H1 (cell line): ENCODE data around the gene APOBEC2. TPM values are rescaled to one million over a fixed set of nuclear protein-coding genes. Genes with fewer than 3 reads are reported as not detected.

Experiments
- CTCF ChIA-PET: fragments of 300-600 bp; sonication (Branson Sonifier 250); formaldehyde crosslinking; loops from one replicate; lab custom pipeline; 2021; ENCODE audit not compliant: partially characterized antibody; lab: Charles Lee
- POLR2A ChIA-PET: fragments of 300-600 bp; sonication (Branson Sonifier 250); formaldehyde crosslinking; loops from one replicate; lab custom pipeline; 2021; ENCODE audit warnings: inconsistent platforms; ENCODE audit not compliant: partially characterized antibody; lab: Charles Lee
- DNase-seq, 2 experiments: peaks; one replicate each; pipeline versions ENCODE4 v3.0.0 to v3.0.0-alpha.2; 2010 to 2022; ENCODE audit warnings: low spot score in 2 of 2, low read depth in 1 of 2, mixed read lengths in 1 of 2
- FAIRE-seq: peaks from 2 replicates; lab custom pipeline; 2011; peaks lifted over from hg19 to GRCh38; lab: Jason Lieb, UNC
- H2AFZ ChIP-seq: 2 replicates; pipeline ENCODE4 v1.8.1; 2012; ENCODE audit warnings: low read length, inconsistent platforms
- H2AK5ac ChIP-seq: 2 replicates; pipeline ENCODE4 v1.6.1; 2013; ENCODE audit warnings: low read depth, low read length
- H2BK120ac ChIP-seq: replicated peaks from 2 replicates; pipeline ENCODE3; 2013; ENCODE audit warnings: low read depth, low read length, inconsistent platforms
- H2BK12ac ChIP-seq: 2 replicates; pipeline ENCODE4 v1.6.1; 2013; ENCODE audit warnings: low read depth, low read length
- H2BK15ac ChIP-seq: 2 replicates; pipeline ENCODE4 v1.6.1; 2013; ENCODE audit warnings: low read length
- H2BK20ac ChIP-seq: 2 replicates; pipeline ENCODE4 v1.6.1; 2013; ENCODE audit warnings: low read length
- H2BK5ac ChIP-seq: 2 replicates; pipeline ENCODE4 v1.6.1; 2013; ENCODE audit warnings: low read depth, low read length
- H3K14ac ChIP-seq: 2 replicates; pipeline ENCODE4 v1.6.1; 2013; ENCODE audit warnings: inconsistent platforms; ENCODE audit not compliant: insufficient read length
- H3K18ac ChIP-seq: 2 replicates; pipeline ENCODE4 v1.6.1; 2013; ENCODE audit warnings: low read length; ENCODE audit errors: extremely low read depth
- H3K23ac ChIP-seq: 2 replicates; pipeline ENCODE4 v1.6.1; 2013; ENCODE audit warnings: inconsistent platforms; ENCODE audit not compliant: insufficient read length
- H3K23me2 ChIP-seq: 2 replicates; pipeline ENCODE4 v1.6.1; 2013; ENCODE audit warnings: low read depth, low read length
- H3K27ac ChIP-seq: 2 replicates; pipeline ENCODE4 v1.6.1; 2011; ENCODE audit warnings: low read depth, low read length, inconsistent platforms
- H3K27me3 ChIP-seq, 4 experiments: replicated peaks in 1 of 4; 1 replicate in 1 of 4; 2 replicates in 3 of 4; pipeline versions ENCODE4 v1.6.1 to v1.8.1; 2011 to 2013; ENCODE audit warnings: low read length in 3 of 4, mild to moderate bottlenecking in 3 of 4, inconsistent platforms in 2 of 4, mixed read lengths in 2 of 4, moderate library complexity in 1 of 4; ENCODE audit not compliant: control insufficient read depth in 3 of 4, insufficient read depth in 3 of 4; ENCODE audit errors: extremely low read depth in 1 of 4
- H3K36me3 ChIP-seq, 4 experiments: 2 replicates each; pipeline versions ENCODE4 v1.6.1 to v1.8.1; 2011 to 2013; ENCODE audit warnings: mild to moderate bottlenecking in 4 of 4, low read length in 3 of 4, moderate library complexity in 2 of 4, control low read depth in 1 of 4, inconsistent platforms in 1 of 4; ENCODE audit not compliant: insufficient read depth in 4 of 4, control insufficient read depth in 2 of 4
- H3K4ac ChIP-seq: replicated peaks from 2 replicates; pipeline ENCODE3; 2013; ENCODE audit warnings: low read length, low read depth, mixed read lengths, inconsistent platforms; ENCODE audit not compliant: insufficient read length
- H3K4me1 ChIP-seq, 4 experiments: replicated peaks in 1 of 4; 1 replicate in 1 of 4; 2 replicates in 3 of 4; pipeline versions ENCODE4 v1.6.1 to v1.8.1; 2011 to 2013; ENCODE audit warnings: low read length in 3 of 4, inconsistent platforms in 2 of 4, mixed read lengths in 1 of 4; ENCODE audit not compliant: insufficient read depth in 4 of 4, control insufficient read depth in 3 of 4
- H3K4me2 ChIP-seq, 2 experiments: 2 replicates each; pipeline versions ENCODE4 v1.6.1 to v1.8.1; 2011 to 2013; ENCODE audit warnings: low read depth in 2 of 2, low read length in 2 of 2, control low read depth in 1 of 2, inconsistent platforms in 1 of 2, mild to moderate bottlenecking in 1 of 2; ENCODE audit not compliant: insufficient read depth in 1 of 2
- H3K4me3 ChIP-seq, 4 experiments: fragments of 200-600, 300-600 bp in 1 of 4; sonication (generic), shearing (Covaris generic), sonication (Bioruptor Twin) in 1 of 4; 2 replicates each; pipeline versions ENCODE4 v1.5.1 to v1.8.1; 2011 to 2016; ENCODE audit warnings: low read length in 4 of 4, low read depth in 3 of 4, control low read depth in 2 of 4, inconsistent platforms in 2 of 4, mild to moderate bottlenecking in 2 of 4, mixed read lengths in 1 of 4, moderate library complexity in 1 of 4; ENCODE audit not compliant: insufficient read depth in 2 of 4; ENCODE audit errors: extremely low read depth in 1 of 4
- H3K56ac ChIP-seq: replicated peaks from 2 replicates; pipeline ENCODE3; 2013; ENCODE audit warnings: low read depth, mild to moderate bottlenecking, mixed read lengths, low read length, inconsistent platforms; ENCODE audit not compliant: insufficient read length
- H3K79me1 ChIP-seq: 2 replicates; pipeline ENCODE4 v1.6.1; 2013; ENCODE audit warnings: low read depth, low read length, control low read depth
- H3K79me2 ChIP-seq, 2 experiments: 2 replicates each; pipeline versions ENCODE4 v1.6.1 to v1.8.1; 2012 to 2013; ENCODE audit warnings: low read length in 2 of 2, mild to moderate bottlenecking in 2 of 2, inconsistent platforms in 1 of 2; ENCODE audit not compliant: insufficient read depth in 2 of 2, control insufficient read depth in 1 of 2
- H3K9ac ChIP-seq, 4 experiments: replicated peaks in 1 of 4; 1 replicate in 1 of 4; 2 replicates in 3 of 4; pipeline versions ENCODE4 v1.6.1 to v1.8.1; 2011 to 2013; ENCODE audit warnings: low read depth in 3 of 4, low read length in 3 of 4, control low read depth in 2 of 4, mild to moderate bottlenecking in 2 of 4, moderate library complexity in 2 of 4, inconsistent platforms in 1 of 4; ENCODE audit errors: extremely low read depth in 1 of 4
- H3K9me3 ChIP-seq, 2 experiments: 2 replicates each; pipeline versions ENCODE4 v1.6.1 to v1.8.1; 2012 to 2013; ENCODE audit warnings: mild to moderate bottlenecking in 2 of 2, moderate library complexity in 2 of 2, control low read depth in 1 of 2, inconsistent platforms in 1 of 2, low read depth in 1 of 2, low read length in 1 of 2, mixed read lengths in 1 of 2; ENCODE audit not compliant: insufficient read depth in 2 of 2
- H4K20me1 ChIP-seq, 2 experiments: replicated peaks in 1 of 2; 2 replicates each; pipeline versions ENCODE3 to v1.8.1; 2011 to 2013; ENCODE audit warnings: inconsistent platforms in 2 of 2, low read length in 2 of 2, mild to moderate bottlenecking in 1 of 2; ENCODE audit not compliant: insufficient read depth in 2 of 2, control insufficient read depth in 1 of 2
- H4K5ac ChIP-seq: 2 replicates; pipeline ENCODE4 v1.6.1; 2013; ENCODE audit warnings: low read length, low read depth, mixed read lengths, inconsistent platforms; ENCODE audit not compliant: insufficient read length
- H4K8ac ChIP-seq: 2 replicates; pipeline ENCODE4 v1.8.0; 2013; ENCODE audit warnings: mild to moderate bottlenecking, moderate library complexity, low read length, inconsistent platforms; ENCODE audit not compliant: insufficient read depth; ENCODE audit errors: extremely low read depth
- H4K91ac ChIP-seq: replicated peaks from 2 replicates; pipeline ENCODE3; 2013; ENCODE audit warnings: low read length, mixed read lengths, inconsistent platforms; ENCODE audit not compliant: insufficient read length
- CTCF ChIP-seq, 3 experiments: IDR thresholded peaks; 1 replicate in 2 of 3; 2 replicates in 1 of 3; pipeline versions ENCODE4 v1.5.1 to v1.6.1; 2011; ENCODE audit warnings: low read length in 3 of 3, mild to moderate bottlenecking in 3 of 3, inconsistent platforms in 2 of 3, low read depth in 1 of 3, moderate library complexity in 1 of 3; ENCODE audit not compliant: insufficient read depth in 1 of 3; ENCODE audit errors: control extremely low read depth in 1 of 3
- KDM1A ChIP-seq: fragments of 200-600, 300-600 bp; sonication (generic); IDR thresholded peaks from 2 replicates; pipeline ENCODE4 v1.7.1; 2016; ENCODE audit warnings: mild to moderate bottlenecking, low read length, borderline replicate concordance
- SP4 ChIP-seq: IDR thresholded peaks from 2 replicates; pipeline ENCODE4 v1.6.1; 2012; ENCODE audit warnings: low read length, inconsistent platforms
- WGBS, 2 experiments: shearing (Covaris generic) in 1 of 2; methylation state at CpG; one replicate each; pipeline versions ENCODE4 v1.1.6 to v1.1.7; 2013 to 2015; ENCODE audit warnings: low lambda C conversion rate in 2 of 2, mixed read lengths in 2 of 2, inconsistent platforms in 1 of 2, low coverage in 1 of 2, missing lambda C conversion rate in 1 of 2; ENCODE audit not compliant: insufficient replicate concordance in 2 of 2, insufficient coverage in 1 of 2, insufficient read length in 1 of 2; ENCODE audit errors: extremely low coverage in 1 of 2, missing lambda C conversion rate in 1 of 2; 5-methylcytosine and 5-hydroxymethylcytosine counted together
- polyA plus RNA-seq, 7 experiments: library from polyadenylated mRNA; depleted of rRNA in 3 of 7; stranded (reverse) in 5 of 7; unstranded in 2 of 7; fragments of >200 nt in 5 of 7; fragments of 200-250 nt in 2 of 7; gene quantifications; 1 replicate in 5 of 7; 2 replicates in 1 of 7; 4 replicates in 1 of 7; pipeline versions ENCODE4 v1.2.1 to v1.2.3, GENCODE V29; 2011 to 2013; ENCODE audit warnings: missing spikeins in 2 of 7, mixed read lengths in 2 of 7
- total RNA-seq: library from RNA; stranded (reverse); fragmentation: NEBNext Ultra II Directional; extraction: Animal tissue kit (Norgen Biotek cat#: 25700); gene quantifications from 2 replicates; pipeline ENCODE4 v1.2.1, GENCODE V29; 2021

The APOBEC2 gene
- total and polyA plus RNA-seq, 2 of the 8 experiments (the other 6 are each of a cell fraction or from before 2014, with no cell fraction given) = not detected

GRCh38 chr6:41036601-41037000, 16.4 kb upstream of the APOBEC2 start:
- H3K27me3 ChIP-seq = no peaks in the 10 kb centered on the region; a peak in 1 of 7 replicates
- H3K4me2 ChIP-seq = no peak overlapping the region
- H3K9ac ChIP-seq = no peak overlapping the region
- H2BK12ac ChIP-seq = no peak overlapping the region
- ChIA-PET CTCF (interaction anchor here (0.6 to 2.7 kb wide), 22 partner anchors 9 to 1688 kb away, joined by 3 to 23 read pairs (median 4); no protein-coding TSS in a partner anchor), POLR2A (interaction anchor here (0.9 to 1.9 kb wide), 3 partner anchors 8 to 17 kb away, joined by 3 to 9 read pairs (median 6); partner anchors contain the start of gene APOBEC2)
- no peak overlapping the region for H3K4ac ChIP-seq
- H3K79me1 ChIP-seq = no peaks in the 10 kb centered on the region
- no peak overlapping the region for H3K27ac ChIP-seq
- no peak overlapping the region for H4K5ac ChIP-seq
- no peak overlapping the region for H3K23ac ChIP-seq
- H3K4me1 ChIP-seq = peaks cover 0 to 4% (median 3%) of the 10 kb centered on the region in 4 experiments; a peak in 6 of 7 replicates
- no peak overlapping the region for H3K4me3 ChIP-seq
- no peaks in the 10 kb centered on the region for H3K36me3 ChIP-seq
- H4K20me1 ChIP-seq = no peaks in the 10 kb centered on the region
- no peak overlapping the region for H4K8ac ChIP-seq
- H2AK5ac ChIP-seq = no peak overlapping the region
- no peak overlapping the region for H3K18ac ChIP-seq
- no peak overlapping the region for H2AFZ ChIP-seq
- H3K79me2 ChIP-seq = no peaks in the 10 kb centered on the region
- no peak overlapping the region for H2BK120ac ChIP-seq
- H2BK20ac ChIP-seq = no peak overlapping the region
- H3K56ac ChIP-seq = no peak overlapping the region
- no peaks in the 10 kb centered on the region for H3K23me2 ChIP-seq
- no peak overlapping the region for H3K14ac ChIP-seq
- H2BK15ac ChIP-seq = no peak overlapping the region
- WGBS, 2 experiments = 92% methylated on average over 1 of the region's 2 CpGs; no CpG with 5 or more reads in 1 of the 2 experiments
- no peak overlapping the region for H4K91ac ChIP-seq
- no peak overlapping the region for H2BK5ac ChIP-seq
- H3K9me3 ChIP-seq = no peaks in the 10 kb centered on the region
- no peak for DNase-seq
- TF ChIP-seq SP4 (no peak), KDM1A (no peak), CTCF (IDR thresholded peaks at IDR 0.05; ENCODE audit: control extremely low read depth in 1 of 3, insufficient read depth in 1 of 3, low read depth in 1 of 3, low read length in 3 of 3) (no peak)
- TF ChIP-seq, all 59 proteins: peak for 0
- FAIRE-seq = no peak
